ENCODE measurements around the gene NKD1.

Gene NKD1

GRCh38 chr16:50657241-50657640 is 109.0 kb downstream of the NKD1 start:
- peak; percentile 56 for DNase-seq

GRCh38 chr16:50659806-50660205 is 111.6 kb downstream of the NKD1 start:
- DNase-seq, result no peak

- DNase-seq, result no peak
These were observed 114.2 kb downstream of the NKD1 start for GRCh38 chr16:50662306-50662940.

- DNase-seq, result no peak
These were observed 116.1 kb downstream of the NKD1 start for GRCh38 chr16:50664270-50664669.

- peak; percentile 96 for DNase-seq
These were observed 117.1 kb downstream of the NKD1 start for GRCh38 chr16:50665128-50665878.

- DNase-seq, result peak; percentile 85
These were observed 118.7 kb downstream of the NKD1 start for GRCh38 chr16:50666658-50667496.

GRCh38 chr16:50667497-50668367 is 119.5 kb downstream of the NKD1 start:
- DNase-seq, result no peak

GRCh38 chr16:50668368-50669008 is 120.3 kb downstream of the NKD1 start:
- no peak for DNase-seq

- DNase-seq, result no peak
These were observed 121.5 kb downstream of the NKD1 start for GRCh38 chr16:50669741-50670140.

GRCh38 chr16:50670476-50670875 is 122.3 kb downstream of the NKD1 start:
- no peak for DNase-seq

GRCh38 chr16:50671644-50672260 is 123.6 kb downstream of the NKD1 start:
- peak; percentile 74 for DNase-seq

- DNase-seq, result no peak
These were observed 125.5 kb downstream of the NKD1 start for GRCh38 chr16:50673496-50674275.

GRCh38 chr16:50674831-50675230 is 126.6 kb downstream of the NKD1 start:
- no peak for DNase-seq

- DNase-seq, result no peak
These were observed 127.8 kb downstream of the NKD1 start for GRCh38 chr16:50675686-50676610.

- no peak for DNase-seq
These were observed 128.6 kb downstream of the NKD1 start for GRCh38 chr16:50676684-50677225.

- no peak for DNase-seq
These were observed 129.2 kb downstream of the NKD1 start for GRCh38 chr16:50677351-50677750.

GRCh38 chr16:50678531-50678930 is 130.3 kb downstream of the NKD1 start:
- peak; percentile 65 for DNase-seq

GRCh38 chr16:50679266-50679665 is 131.1 kb downstream of the NKD1 start:
- DNase-seq, result no peak
